Neural progenitor cell (in vitro differentiated cells): ENCODE results near the gene SMYD3.

Experiments
- CTCF ChIP-seq: fragments of 200-600 bp; sonication (generic); IDR thresholded peaks from 2 replicates; pipeline ENCODE4 v1.5.1; 2017; ENCODE audit warnings: antibody characterized with exemption, mild to moderate bottlenecking
- EZH2phosphoT487 ChIP-seq: fragments of 200-600 bp; sonication (generic); IDR thresholded peaks from 2 replicates; pipeline ENCODE4 v1.6.1; 2017; ENCODE audit warnings: antibody characterized with exemption

GRCh38 chr1:246301553-246302250, 205.4 kb downstream of the SMYD3 start:
- no peak for TF ChIP-seq CTCF
- TF ChIP-seq EZH2phosphoT487, result no peak
